Keratinocyte (primary cell): ENCODE results near the gene ZBTB2. TPM values are rescaled to one million over a fixed set of nuclear protein-coding genes. Genes with fewer than 3 reads are reported as not detected.
"Not testable (repeated sequence)": the region's sequence is repeated elsewhere in the genome, so short reads cannot be mapped to it uniquely, and the experiment has no call there.

Source experiments
- DNase-seq: peaks from one replicate; pipeline ENCODE4 v3.0.0-alpha.2; 2011; ENCODE audit warnings: low read depth, missing footprints, low spot score
- FAIRE-seq: peaks from 2 replicates; lab custom pipeline; 2011; peaks lifted over from hg19 to GRCh38; lab: Jason Lieb, UNC
- H2AFZ ChIP-seq: 2 replicates; pipeline ENCODE4 v1.6.0; 2012; ENCODE audit warnings: low read length, control low read depth, inconsistent platforms; ENCODE audit not compliant: control insufficient read depth
- H3K27ac ChIP-seq: 2 replicates; pipeline ENCODE4 v1.5.1; 2011; ENCODE audit warnings: low read length; ENCODE audit not compliant: control insufficient read depth, insufficient read depth
- H3K27me3 ChIP-seq: 3 replicates; pipeline ENCODE4 v1.6.0; 2011; ENCODE audit warnings: low read length; ENCODE audit not compliant: control insufficient read depth, insufficient read depth; ENCODE audit errors: extremely low read depth
- H3K36me3 ChIP-seq, 2 experiments: 2 replicates in 1 of 2; 3 replicates in 1 of 2; pipeline ENCODE4 v1.5.1; 2011; ENCODE audit warnings: low read length in 2 of 2, mild to moderate bottlenecking in 1 of 2; ENCODE audit not compliant: control insufficient read depth in 2 of 2, insufficient read depth in 2 of 2; ENCODE audit errors: extremely low read depth in 1 of 2
- H3K4me1 ChIP-seq: 3 replicates; pipeline ENCODE4 v1.5.1; 2011; ENCODE audit warnings: low read length; ENCODE audit not compliant: control insufficient read depth, insufficient read depth; ENCODE audit errors: extremely low read depth
- H3K4me2 ChIP-seq: 3 replicates; pipeline ENCODE4 v1.6.0; 2011; ENCODE audit warnings: low read depth, low read length; ENCODE audit not compliant: control insufficient read depth, insufficient read depth; ENCODE audit errors: extremely low read depth
- H3K4me3 ChIP-seq, 3 experiments: fragments of 200-600 bp in 1 of 3; sonication (generic) in 1 of 3; 2 replicates in 2 of 3; 3 replicates in 1 of 3; pipeline ENCODE4 v1.5.1; 2011 to 2016; ENCODE audit warnings: low read length in 3 of 3, mild to moderate bottlenecking in 3 of 3, control low read depth in 2 of 3, inconsistent platforms in 1 of 3, low read depth in 1 of 3, mixed read lengths in 1 of 3, mixed run types in 1 of 3, moderate library complexity in 1 of 3; ENCODE audit not compliant: control insufficient read depth in 2 of 3, insufficient read depth in 2 of 3; ENCODE audit errors: extremely low read depth in 1 of 3
- H3K79me2 ChIP-seq: 2 replicates; pipeline ENCODE4 v1.6.0; 2012; ENCODE audit warnings: low read length; ENCODE audit not compliant: control insufficient read depth, insufficient read depth
- H3K9ac ChIP-seq: 3 replicates; pipeline ENCODE4 v1.6.0; 2011; ENCODE audit warnings: low read length; ENCODE audit not compliant: control insufficient read depth, insufficient read depth; ENCODE audit errors: extremely low read depth
- H3K9me1 ChIP-seq: 3 replicates; pipeline ENCODE4 v1.6.0; 2011; ENCODE audit warnings: low read length; ENCODE audit not compliant: control insufficient read depth, insufficient read depth; ENCODE audit errors: extremely low read depth
- H3K9me3 ChIP-seq: 2 replicates; pipeline ENCODE4 v1.5.1; 2012; ENCODE audit warnings: low read depth, low read length; ENCODE audit not compliant: control insufficient read depth
- H4K20me1 ChIP-seq: 3 replicates; pipeline ENCODE4 v1.6.0; 2011; ENCODE audit warnings: low read length; ENCODE audit not compliant: control insufficient read depth, insufficient read depth; ENCODE audit errors: extremely low read depth
- EZH2 ChIP-seq: IDR thresholded peaks from one replicate; pipeline ENCODE4 v1.6.1; 2012; ENCODE audit warnings: inconsistent platforms, mild to moderate bottlenecking, low read length, moderate library complexity
- dilution Hi-C: fragments of 300-500 bp; cut with MboI; formaldehyde crosslinking; loops from one replicate; pipeline ENCODE4 v1.7.0; 2020; ENCODE audit warnings: low sequenced_read_pairs; ENCODE audit not compliant: extremely low pct_ligation_motif_present
- polyA plus RNA-seq, 5 experiments: library from polyadenylated mRNA; depleted of rRNA in 3 of 5; stranded (reverse) in 3 of 5; stranded (forward) in 1 of 5; unstranded in 1 of 5; fragments of >200 nt; gene quantifications; 1 replicate in 1 of 5; 2 replicates in 3 of 5; 3 replicates in 1 of 5; pipeline versions ENCODE4 v1.2.1 to v1.2.3, GENCODE V29; 2011 to 2012; ENCODE audit warnings: missing spikeins in 2 of 5, low read depth in 1 of 5, low replicate concordance in 1 of 5
- TF ChIP-seq, protein P1 (sequence below), 3 experiments: IDR thresholded peaks in 1 of 3; conservative IDR thresholded peaks in 1 of 3; optimal IDR thresholded peaks in 1 of 3; 2 replicates in 2 of 3; 3 replicates in 1 of 3; pipeline versions ENCODE3 to v1.5.1; 2011; ENCODE audit warnings: low read length in 3 of 3, mild to moderate bottlenecking in 3 of 3, moderate library complexity in 2 of 3, control low read depth in 1 of 3, inconsistent platforms in 1 of 3; ENCODE audit not compliant: insufficient read depth in 2 of 3; ENCODE audit errors: extremely low read depth in 1 of 3

The ZBTB2 gene
- polyA plus RNA-seq, 1 donor (not counting 4 experiments of a cell fraction or from before 2014, with no cell fraction given) = 10.9 TPM

DNA sequence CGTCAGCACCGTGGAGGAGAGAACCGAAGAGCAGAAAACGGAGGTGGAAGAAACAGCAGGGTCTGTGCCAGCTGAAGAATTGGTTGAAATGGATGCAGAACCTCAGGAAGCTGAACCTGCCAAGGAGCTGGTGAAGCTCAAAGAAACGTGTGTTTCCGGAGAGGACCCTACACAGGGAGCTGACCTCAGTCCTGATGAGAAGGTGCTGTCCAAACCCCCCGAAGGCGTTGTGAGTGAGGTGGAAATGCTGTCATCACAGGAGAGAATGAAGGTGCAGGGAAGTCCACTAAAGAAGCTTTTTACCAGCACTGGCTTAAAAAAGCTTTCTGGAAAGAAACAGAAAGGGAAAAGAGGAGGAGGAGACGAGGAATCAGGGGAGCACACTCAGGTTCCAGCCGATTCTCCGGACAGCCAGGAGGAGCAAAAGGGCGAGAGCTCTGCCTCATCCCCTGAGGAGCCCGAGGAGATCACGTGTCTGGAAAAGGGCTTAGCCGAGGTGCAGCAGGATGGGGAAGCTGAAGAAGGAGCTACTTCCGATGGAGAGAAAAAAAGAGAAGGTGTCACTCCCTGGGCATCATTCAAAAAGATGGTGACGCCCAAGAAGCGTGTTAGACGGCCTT, 41.6 kb downstream of the ZBTB2 start:
- H3K4me2 ChIP-seq = no peak overlapping the region
- no peaks in the 10 kb centered on the region for H3K79me2 ChIP-seq
- H2AFZ ChIP-seq = no peak overlapping the region
- FAIRE-seq (no peak), DNase-seq (no peak)
- H3K36me3 ChIP-seq = no peaks in the 10 kb centered on the region
- H3K27ac ChIP-seq = no peak overlapping the region
- H3K9me3 ChIP-seq = no peaks in the 10 kb centered on the region
- H3K4me1 ChIP-seq = no peaks in the 10 kb centered on the region
- TF ChIP-seq EZH2 = no peak
- TF ChIP-seq, protein P1, sequence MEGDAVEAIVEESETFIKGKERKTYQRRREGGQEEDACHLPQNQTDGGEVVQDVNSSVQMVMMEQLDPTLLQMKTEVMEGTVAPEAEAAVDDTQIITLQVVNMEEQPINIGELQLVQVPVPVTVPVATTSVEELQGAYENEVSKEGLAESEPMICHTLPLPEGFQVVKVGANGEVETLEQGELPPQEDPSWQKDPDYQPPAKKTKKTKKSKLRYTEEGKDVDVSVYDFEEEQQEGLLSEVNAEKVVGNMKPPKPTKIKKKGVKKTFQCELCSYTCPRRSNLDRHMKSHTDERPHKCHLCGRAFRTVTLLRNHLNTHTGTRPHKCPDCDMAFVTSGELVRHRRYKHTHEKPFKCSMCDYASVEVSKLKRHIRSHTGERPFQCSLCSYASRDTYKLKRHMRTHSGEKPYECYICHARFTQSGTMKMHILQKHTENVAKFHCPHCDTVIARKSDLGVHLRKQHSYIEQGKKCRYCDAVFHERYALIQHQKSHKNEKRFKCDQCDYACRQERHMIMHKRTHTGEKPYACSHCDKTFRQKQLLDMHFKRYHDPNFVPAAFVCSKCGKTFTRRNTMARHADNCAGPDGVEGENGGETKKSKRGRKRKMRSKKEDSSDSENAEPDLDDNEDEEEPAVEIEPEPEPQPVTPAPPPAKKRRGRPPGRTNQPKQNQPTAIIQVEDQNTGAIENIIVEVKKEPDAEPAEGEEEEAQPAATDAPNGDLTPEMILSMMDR (optimal IDR thresholded peaks at IDR 0.05 in 1 of 3, IDR thresholded peaks at IDR 0.05 in 1 of 3, conservative IDR thresholded peaks at IDR 0.05 in 1 of 3; ENCODE audit: extremely low read depth in 1 of 3, insufficient read depth in 2 of 3, low read length in 3 of 3) = no peak
- dilution Hi-C loops = no loop called here
- H3K9me1 ChIP-seq = no peaks in the 10 kb centered on the region
- H4K20me1 ChIP-seq = no peaks in the 10 kb centered on the region
- no peaks in the 10 kb centered on the region for H3K27me3 ChIP-seq
- no peak overlapping the region for H3K9ac ChIP-seq
- no peak overlapping the region for H3K4me3 ChIP-seq

DNA sequence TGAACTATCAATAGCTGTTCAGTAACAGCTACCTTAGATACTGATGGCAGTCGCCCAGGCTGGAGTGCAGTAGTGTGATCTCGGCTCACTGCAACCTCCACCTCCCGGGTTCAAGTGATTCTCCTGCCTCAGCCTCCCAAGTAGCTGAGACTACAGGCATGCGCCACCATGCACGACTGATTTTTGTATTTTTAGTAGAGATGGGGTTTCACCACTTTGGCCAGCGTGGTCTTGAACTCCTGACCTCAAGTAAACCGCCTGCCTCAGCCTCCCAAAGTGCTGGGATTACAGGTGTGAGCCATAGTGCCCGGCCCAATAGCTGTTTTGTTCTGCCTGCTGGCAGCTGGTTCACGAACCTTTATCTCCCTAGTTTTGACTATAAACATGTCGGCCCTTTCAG, 48.6 kb downstream of the ZBTB2 start:
- H4K20me1 ChIP-seq, H3K9me3 ChIP-seq, H2AFZ ChIP-seq, H3K4me1 ChIP-seq, H3K4me3 ChIP-seq, H3K36me3 ChIP-seq, H3K27me3 ChIP-seq, H3K9ac ChIP-seq, FAIRE-seq, dilution Hi-C loops, H3K27ac ChIP-seq, DNase-seq, H3K79me2 ChIP-seq, H3K4me2 ChIP-seq, H3K9me1 ChIP-seq: not testable (repeated sequence)
